ENCODE results near the gene GNG14.
"Not testable (repeated sequence)": the region's sequence is repeated elsewhere in the genome, so short reads cannot be mapped to it uniquely, and the experiment has no call there.

The GNG14 gene

GRCh38 chr19:12676928-12677327 is 10.9 kb upstream of the GNG14 start:
- Histone ChIP-seq H3K4me1 (ENCODE audit: insufficient read depth, low read length, poor library complexity, severe bottlenecking) (peaks cover 8% of the 10 kb centered on the region), H3K9me2 (replicated peaks; ENCODE audit: low read depth, low read length) (no peaks in the 10 kb centered on the region), H3K36me3 (ENCODE audit: insufficient read depth, low read length) (peaks cover 53% of the 10 kb centered on the region; the same call in 1 of the 2 replicates), H3K9ac (ENCODE audit: low read depth, low read length, poor library complexity, severe bottlenecking) (no peak overlapping the region), H3K4me2 (ENCODE audit: low read depth, low read length, poor library complexity, severe bottlenecking) (no peak overlapping the region), H4K20me1 (ENCODE audit: insufficient read depth, low read length, poor library complexity, severe bottlenecking) (peaks cover 16% of the 10 kb centered on the region), H3K4me3 (ENCODE audit: low read length, poor library complexity, severe bottlenecking) (no peak overlapping the region), H3F3A (ENCODE audit: low read depth) (peaks cover 4% of the 10 kb centered on the region), H3K9me3 (ENCODE audit: insufficient read depth, low read depth, low read length) (no peaks in the 10 kb centered on the region), H3K27me3 (ENCODE audit: insufficient read depth, low read length, poor library complexity, severe bottlenecking) (no peaks in the 10 kb centered on the region), H2AFZ (ENCODE audit: low read length) (no peak overlapping the region), H3K79me2 (ENCODE audit: insufficient read depth, low read length) (peaks cover 17% of the 10 kb centered on the region)
- no peak for TF ChIP-seq CTCF (conservative IDR thresholded peaks at IDR 0.05; ENCODE audit: low read length)
- TF ChIP-seq EZH2phosphoT487 (IDR thresholded peaks at IDR 0.05; ENCODE audit: borderline replicate concordance): no peak

GRCh38 chr19:12678039-12678438 is 9.8 kb upstream of the GNG14 start:
- Histone ChIP-seq H3K36me3 (ENCODE audit: insufficient read depth, low read length) (peaks cover 50% of the 10 kb centered on the region; the same call in 1 of the 2 replicates), H4K20me1 (ENCODE audit: insufficient read depth, low read length, poor library complexity, severe bottlenecking) (peaks cover 16% of the 10 kb centered on the region)
- not testable (repeated sequence) for H3K9ac ChIP-seq (ENCODE audit: low read depth, low read length, poor library complexity, severe bottlenecking)

GRCh38 chr19:12680034-12680433 is 7.8 kb upstream of the GNG14 start:
- peak overlapping the region; percentile 64 for H3K4me2 ChIP-seq (ENCODE audit: low read depth, low read length, poor library complexity, severe bottlenecking)
- no peaks in the 10 kb centered on the region for H3K27me3 ChIP-seq (ENCODE audit: insufficient read depth, low read length, poor library complexity, severe bottlenecking)
- H2AFZ ChIP-seq (ENCODE audit: low read length): no peak overlapping the region
- peaks cover 39% of the 10 kb centered on the region; the same call in 1 of the 2 replicates for H3K36me3 ChIP-seq (ENCODE audit: insufficient read depth, low read length)
- H3K9ac ChIP-seq (ENCODE audit: low read depth, low read length, poor library complexity, severe bottlenecking): no peak overlapping the region
- TF ChIP-seq CTCF (conservative IDR thresholded peaks at IDR 0.05; ENCODE audit: low read length) (no peak), EZH2phosphoT487 (IDR thresholded peaks at IDR 0.05; ENCODE audit: borderline replicate concordance) (no peak)
- peaks cover 16% of the 10 kb centered on the region for H4K20me1 ChIP-seq (ENCODE audit: insufficient read depth, low read length, poor library complexity, severe bottlenecking)
- no peaks in the 10 kb centered on the region for H3K9me2 ChIP-seq (replicated peaks; ENCODE audit: low read depth, low read length)
- H3K4me3 ChIP-seq (ENCODE audit: low read length, poor library complexity, severe bottlenecking): peak overlapping the region; percentile 59
- peaks cover 8% of the 10 kb centered on the region for H3K4me1 ChIP-seq (ENCODE audit: insufficient read depth, low read length, poor library complexity, severe bottlenecking)
- peaks cover 17% of the 10 kb centered on the region for H3K79me2 ChIP-seq (ENCODE audit: insufficient read depth, low read length)
- no peaks in the 10 kb centered on the region for H3K9me3 ChIP-seq (ENCODE audit: insufficient read depth, low read depth, low read length)
- peaks cover 4% of the 10 kb centered on the region for H3F3A ChIP-seq (ENCODE audit: low read depth)

More at GRCh38 chr19:12678039-12678438, 9.8 kb upstream of the GNG14 start:
- not testable (repeated sequence) for H3K4me2 ChIP-seq (ENCODE audit: low read depth, low read length, poor library complexity, severe bottlenecking); H3K9me2 ChIP-seq (replicated peaks; ENCODE audit: low read depth, low read length); H3F3A ChIP-seq (ENCODE audit: low read depth); H3K27me3 ChIP-seq (ENCODE audit: insufficient read depth, low read length, poor library complexity, severe bottlenecking); H3K4me1 ChIP-seq (ENCODE audit: insufficient read depth, low read length, poor library complexity, severe bottlenecking); H2AFZ ChIP-seq (ENCODE audit: low read length); H3K4me3 ChIP-seq (ENCODE audit: low read length, poor library complexity, severe bottlenecking); H3K9me3 ChIP-seq (ENCODE audit: insufficient read depth, low read depth, low read length)
- H3K79me2 ChIP-seq (ENCODE audit: insufficient read depth, low read length): peaks cover 17% of the 10 kb centered on the region
